K562 (cell line): Measurements from ENCODE around the gene RASGEF1C. TPM values are rescaled to one million over a fixed set of nuclear protein-coding genes. Genes with fewer than 3 reads are reported as not detected.

Source experiments
- CBX5 ChIP-seq: IDR thresholded peaks from 2 replicates; pipeline ENCODE4 v1.6.1; 2014; ENCODE audit warnings: low read depth, borderline replicate concordance
- CCNT2 ChIP-seq: IDR thresholded peaks from 2 replicates; pipeline ENCODE4 v1.6.1; 2011; ENCODE audit warnings: borderline replicate concordance, low read depth, mild to moderate bottlenecking, moderate library complexity, mixed read lengths, low read length; ENCODE audit not compliant: insufficient read length; ENCODE audit errors: extremely low read depth
- CEBPG ChIP-seq, 3 experiments: fragments of 200-800 bp in 1 of 3; sonication (Bioruptor generic) in 1 of 3; sonication (generic) in 1 of 3; formaldehyde crosslinking in 1 of 3; IDR thresholded peaks in 2 of 3; conservative IDR thresholded peaks in 1 of 3; 2 replicates each; pipeline versions ENCODE4 v1.6.1 to v1.8.0; 2016 to 2022; ENCODE audit warnings: missing compliant biosample characterization in 2 of 3, missing genetic modification characterization in 2 of 3, mild to moderate bottlenecking in 1 of 3, missing genetic modification reagents in 1 of 3
- DMBX1 ChIP-seq: fragments of 250-450 bp; sonication (Bioruptor Pico); IDR thresholded peaks from 2 replicates; pipeline ENCODE4 v1.8.0; 2022; ENCODE audit warnings: inconsistent platforms, mild to moderate bottlenecking, moderate library complexity, borderline replicate concordance
- FOXP4 ChIP-seq: sonication (generic); formaldehyde crosslinking; IDR thresholded peaks from 2 replicates; pipeline ENCODE4 v1.8.0; 2022; ENCODE audit warnings: mild to moderate bottlenecking, missing genetic modification reagents, borderline replicate concordance
- HNRNPH1 ChIP-seq: fragments of 200-400 bp; formaldehyde crosslinking; optimal IDR thresholded peaks from 2 replicates; pipeline ENCODE3; 2017; ENCODE audit warnings: low read depth, mild to moderate bottlenecking, low read length, moderate library complexity
- MAZ ChIP-seq, 2 experiments: fragments of 450-650 bp in 1 of 2; sonication (generic) in 1 of 2; formaldehyde crosslinking; IDR thresholded peaks in 1 of 2; conservative IDR thresholded peaks in 1 of 2; 2 replicates each; pipeline versions ENCODE4 v1.4.0 to v1.5.0; 2020; ENCODE audit warnings: mild to moderate bottlenecking in 1 of 2, missing genetic modification reagents in 1 of 2
- MCM5 ChIP-seq: fragments of 450-650 bp; IDR thresholded peaks from 2 replicates; pipeline ENCODE4 v1.6.1; 2016; ENCODE audit warnings: low read depth
- NR2F6 ChIP-seq: fragments of 450-650 bp; formaldehyde crosslinking; IDR thresholded peaks from 2 replicates; pipeline ENCODE4 v1.4.0; 2020; ENCODE audit warnings: mild to moderate bottlenecking
- PCBP2 ChIP-seq: fragments of 200-400 bp; formaldehyde crosslinking; IDR thresholded peaks from 2 replicates; pipeline ENCODE4 v1.6.1; 2018; ENCODE audit warnings: low read length, low read depth, mild to moderate bottlenecking, moderate library complexity; ENCODE audit not compliant: poor library complexity, severe bottlenecking
- PRPF4 ChIP-seq: fragments of 200-400 bp; formaldehyde crosslinking; IDR thresholded peaks from one replicate; pipeline ENCODE4 v1.6.1; 2017; ENCODE audit warnings: low read length, low read depth, mild to moderate bottlenecking; ENCODE audit not compliant: insufficient read depth, poor library complexity, severe bottlenecking
- SPI1 ChIP-seq: IDR thresholded peaks from 2 replicates; pipeline ENCODE4 v1.6.1; 2011; ENCODE audit warnings: low read depth, low read length, control low read depth, borderline replicate concordance
- STAT5B ChIP-seq: fragments of 250-450 bp; sonication (Bioruptor Pico); IDR thresholded peaks from 2 replicates; pipeline ENCODE4 v1.8.0; 2021; ENCODE audit warnings: mild to moderate bottlenecking, inconsistent platforms
- TAL1 ChIP-seq: fragments of 450-650 bp; IDR thresholded peaks from 2 replicates; pipeline ENCODE4 v1.6.1; 2016; ENCODE audit warnings: mild to moderate bottlenecking
- TCF7L2 ChIP-seq: fragments of 150-350 bp; IDR thresholded peaks from 2 replicates; pipeline ENCODE4 v1.6.1; 2016; ENCODE audit warnings: low read depth, mild to moderate bottlenecking, low read length, moderate library complexity
- TCFL5 ChIP-seq: fragments of 250-450 bp; sonication (Bioruptor Pico); conservative IDR thresholded peaks from 2 replicates; pipeline ENCODE4 v1.6.1; 2021; ENCODE audit warnings: mild to moderate bottlenecking, moderate library complexity, matching md5 sums
- THRAP3 ChIP-seq: fragments of 450-650 bp; IDR thresholded peaks from 2 replicates; pipeline ENCODE4 v1.6.1; 2016; ENCODE audit warnings: mild to moderate bottlenecking, inconsistent platforms, borderline replicate concordance
- ZBTB49 ChIP-seq: sonication (generic); formaldehyde crosslinking; IDR thresholded peaks from 2 replicates; pipeline ENCODE4 v1.8.0; 2022; ENCODE audit warnings: missing genetic modification reagents, mild to moderate bottlenecking, borderline replicate concordance
- ZNF212 ChIP-seq: fragments of 450-650 bp; formaldehyde crosslinking; IDR thresholded peaks from 2 replicates; pipeline ENCODE4 v1.4.0; 2020; ENCODE audit warnings: mild to moderate bottlenecking
- ZNF280B ChIP-seq: fragments of 250-450 bp; sonication (Bioruptor Pico); IDR thresholded peaks from 2 replicates; pipeline ENCODE4 v1.5.1; 2021; ENCODE audit warnings: mild to moderate bottlenecking
- ZNF589 ChIP-seq: fragments of 200-800 bp; sonication (Bioruptor generic); IDR thresholded peaks from 2 replicates; pipeline ENCODE4 v1.6.1; 2016; ENCODE audit warnings: low read depth, missing genetic modification characterization, missing compliant biosample characterization
- polyA plus RNA-seq, 8 experiments: library from polyadenylated mRNA; depleted of rRNA in 4 of 8; stranded (reverse) in 5 of 8; unstranded in 3 of 8; fragments of >200 nt; fragmentation: Nextera tagmentation in 2 of 8; fragmentation: Illumina TruSeq in 1 of 8; extraction: Ambion mirVana in 2 of 8; extraction: Trizol in 1 of 8; gene quantifications; 2 replicates each; pipeline versions ENCODE4 v1.2.1 to v1.2.3, GENCODE V29; 2011 to 2014; ENCODE audit warnings: inconsistent platforms in 1 of 8, missing spikeins in 1 of 8
- total RNA-seq, 7 experiments: library from RNA; depleted of rRNA in 6 of 7; stranded (reverse); fragments of >200 nt in 6 of 7; fragmentation: Illumina TruSeq in 2 of 7; extraction: Trizol in 2 of 7; gene quantifications; 2 replicates each; pipeline versions ENCODE4 v1.2.1 to v1.2.3, GENCODE V29; 2011 to 2021; ENCODE audit warnings: low replicate concordance in 1 of 7

Gene RASGEF1C
- total and polyA plus RNA-seq, 9 of the 15 experiments (the other 6 are each of a cell fraction or from before 2014, with no cell fraction given), result 0.04 to 1.1 (median 0.21) TPM; not detected in 4

- TF ChIP-seq ZBTB49 (CRISPR knock-in tag) (no peak), SPI1 (no peak), THRAP3 (no peak), MAZ (CRISPR knock-in tag; conservative IDR thresholded peaks at IDR 0.05 in 1 of 2, IDR thresholded peaks at IDR 0.05 in 1 of 2) (peak; percentile 44 to 81; a peak in 2 of 4 replicates), ZNF212 (CRISPR knock-in tag) (no peak), ZNF589 (no peak), HNRNPH1 (no peak), DMBX1 (CRISPR knock-in tag) (no peak), NR2F6 (no peak), STAT5B (CRISPR knock-in tag) (no peak), CCNT2 (peak; percentile 81), PCBP2 (no peak), PRPF4 (no peak), CEBPG (CRISPR knock-in tag; IDR thresholded peaks at IDR 0.05) (no peak), CEBPG (tag; conservative IDR thresholded peaks at IDR 0.05 in 1 of 2, IDR thresholded peaks at IDR 0.05 in 1 of 2) (no peak), FOXP4 (CRISPR knock-in tag) (no peak), TCF7L2 (no peak), CBX5 (no peak), ZNF280B (CRISPR knock-in tag) (no peak), TAL1 (no peak), MCM5 (no peak), TCFL5 (no peak)
Measured at GRCh38 chr5:180090098-180090768, 118.8 kb downstream of the RASGEF1C start (continued).
